Measurements from ENCODE around the gene BTBD16.

GRCh38 chr10:122311051-122311410 is 39.9 kb downstream of the BTBD16 start:
- TF ChIP-seq CTCF (IDR thresholded peaks at IDR 0.05): no peak
- TF ChIP-seq POLR2A (IDR thresholded peaks at IDR 0.05): no peak
- TF ChIP-seq EP300 (IDR thresholded peaks at IDR 0.05): no peak

All from tibial nerve (tissue), 4 donors.